Progenitor cell of endocrine pancreas (in vitro differentiated cells): ENCODE results near the gene DSCAML1. TPM values are rescaled to one million over a fixed set of nuclear protein-coding genes. Genes with fewer than 3 reads are reported as not detected.

Source experiments
- DNase-seq: peaks from one replicate; pipeline ENCODE4 v3.0.0; 2021; ENCODE audit warnings: low spot score; ENCODE audit not compliant: unreplicated experiment
- H3K27ac Mint-ChIP-seq: 2 replicates; pipeline ENCODE4 v1.8.0; 2021; ENCODE audit warnings: mild to moderate bottlenecking, moderate library complexity, mixed read lengths
- H3K27me3 Mint-ChIP-seq: 2 replicates; pipeline ENCODE4 v1.8.0; 2021; ENCODE audit warnings: mixed read lengths
- H3K36me3 Mint-ChIP-seq: 2 replicates; pipeline ENCODE4 v1.8.0; 2022; ENCODE audit warnings: mixed read lengths; ENCODE audit not compliant: insufficient read depth
- H3K4me1 Mint-ChIP-seq: 2 replicates; pipeline ENCODE4 v1.8.0; 2021; ENCODE audit warnings: low read depth, mixed read lengths
- H3K4me3 Mint-ChIP-seq: 2 replicates; pipeline ENCODE4 v1.8.0; 2021; ENCODE audit warnings: low read depth, mild to moderate bottlenecking, moderate library complexity, mixed read lengths
- H3K9me3 Mint-ChIP-seq: 2 replicates; pipeline ENCODE4 v1.8.0; 2021; ENCODE audit warnings: low read depth, mixed read lengths
- total RNA-seq: library from RNA; stranded (reverse); gene quantifications from 2 replicates; pipeline ENCODE4 v1.2.1, GENCODE V29; 2021
- TF ChIP-seq, protein P1 (sequence below): fragments of 200-600 bp; sonication (generic); IDR thresholded peaks from one replicate; pipeline ENCODE4 v1.5.0; 2021; ENCODE audit warnings: antibody characterized with exemption, mild to moderate bottlenecking; ENCODE audit not compliant: unreplicated experiment

The DSCAML1 gene
- total RNA-seq, 1 donor from 2014 or later, result 2.7 TPM

DNA sequence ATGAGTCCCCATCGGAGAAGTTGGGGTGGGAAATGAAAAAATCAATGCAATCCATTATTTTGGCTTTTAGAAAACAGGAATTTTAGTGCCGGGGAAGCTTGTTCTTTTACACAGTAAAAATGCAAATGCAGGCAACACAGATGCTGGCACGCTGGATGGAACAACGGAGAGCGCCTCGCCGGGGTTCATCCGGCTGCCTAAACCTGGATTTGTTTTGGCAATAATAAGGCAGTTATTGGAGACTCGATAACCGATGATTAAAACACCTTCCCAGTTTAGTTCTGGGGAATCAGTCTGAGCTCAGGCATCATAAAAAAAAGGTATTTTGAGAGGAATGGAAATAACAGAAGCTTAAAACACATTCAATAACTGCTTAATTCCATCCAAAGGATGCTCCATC is 2.9 kb downstream of the DSCAML1 start:
- TF ChIP-seq, protein P1, sequence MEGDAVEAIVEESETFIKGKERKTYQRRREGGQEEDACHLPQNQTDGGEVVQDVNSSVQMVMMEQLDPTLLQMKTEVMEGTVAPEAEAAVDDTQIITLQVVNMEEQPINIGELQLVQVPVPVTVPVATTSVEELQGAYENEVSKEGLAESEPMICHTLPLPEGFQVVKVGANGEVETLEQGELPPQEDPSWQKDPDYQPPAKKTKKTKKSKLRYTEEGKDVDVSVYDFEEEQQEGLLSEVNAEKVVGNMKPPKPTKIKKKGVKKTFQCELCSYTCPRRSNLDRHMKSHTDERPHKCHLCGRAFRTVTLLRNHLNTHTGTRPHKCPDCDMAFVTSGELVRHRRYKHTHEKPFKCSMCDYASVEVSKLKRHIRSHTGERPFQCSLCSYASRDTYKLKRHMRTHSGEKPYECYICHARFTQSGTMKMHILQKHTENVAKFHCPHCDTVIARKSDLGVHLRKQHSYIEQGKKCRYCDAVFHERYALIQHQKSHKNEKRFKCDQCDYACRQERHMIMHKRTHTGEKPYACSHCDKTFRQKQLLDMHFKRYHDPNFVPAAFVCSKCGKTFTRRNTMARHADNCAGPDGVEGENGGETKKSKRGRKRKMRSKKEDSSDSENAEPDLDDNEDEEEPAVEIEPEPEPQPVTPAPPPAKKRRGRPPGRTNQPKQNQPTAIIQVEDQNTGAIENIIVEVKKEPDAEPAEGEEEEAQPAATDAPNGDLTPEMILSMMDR, result no peak
- DNase-seq, result no peak
- H3K27me3 Mint-ChIP-seq, result peaks cover 82% of the 10 kb centered on the region
- H3K27ac Mint-ChIP-seq, result no peak overlapping the region
- no peaks in the 10 kb centered on the region for H3K9me3 Mint-ChIP-seq
- H3K4me1 Mint-ChIP-seq, result peaks cover 2% of the 10 kb centered on the region
- no peaks in the 10 kb centered on the region for H3K36me3 Mint-ChIP-seq
- H3K4me3 Mint-ChIP-seq, result no peak overlapping the region

DNA sequence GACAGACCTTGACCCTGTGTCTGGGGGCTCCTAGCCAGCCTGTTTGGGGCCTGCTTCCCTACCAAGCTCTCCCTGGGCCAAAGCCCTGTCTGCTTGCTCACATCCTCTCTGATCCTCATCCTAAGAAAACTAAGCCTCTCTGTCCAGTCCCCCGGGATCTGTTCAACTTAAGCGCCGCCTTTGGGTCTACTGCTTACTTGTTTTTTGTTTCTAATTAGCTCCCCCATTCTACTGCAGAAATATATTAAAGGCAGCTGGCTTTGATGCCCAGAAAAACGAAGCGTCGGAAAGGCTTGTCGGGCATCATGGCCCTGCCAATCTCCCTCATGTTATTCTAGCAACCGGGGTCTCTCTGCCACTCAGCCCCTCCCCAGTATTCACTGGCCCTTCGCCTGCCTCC is 3.4 kb downstream of the DSCAML1 start:
- H3K9me3 Mint-ChIP-seq, result no peaks in the 10 kb centered on the region
- no peak overlapping the region for H3K4me3 Mint-ChIP-seq
- DNase-seq, result no peak
- peaks cover 82% of the 10 kb centered on the region for H3K27me3 Mint-ChIP-seq
- no peaks in the 10 kb centered on the region for H3K36me3 Mint-ChIP-seq
- TF ChIP-seq, protein P1, result no peak
- H3K27ac Mint-ChIP-seq, result no peak overlapping the region
- H3K4me1 Mint-ChIP-seq, result peaks cover 2% of the 10 kb centered on the region

DNA sequence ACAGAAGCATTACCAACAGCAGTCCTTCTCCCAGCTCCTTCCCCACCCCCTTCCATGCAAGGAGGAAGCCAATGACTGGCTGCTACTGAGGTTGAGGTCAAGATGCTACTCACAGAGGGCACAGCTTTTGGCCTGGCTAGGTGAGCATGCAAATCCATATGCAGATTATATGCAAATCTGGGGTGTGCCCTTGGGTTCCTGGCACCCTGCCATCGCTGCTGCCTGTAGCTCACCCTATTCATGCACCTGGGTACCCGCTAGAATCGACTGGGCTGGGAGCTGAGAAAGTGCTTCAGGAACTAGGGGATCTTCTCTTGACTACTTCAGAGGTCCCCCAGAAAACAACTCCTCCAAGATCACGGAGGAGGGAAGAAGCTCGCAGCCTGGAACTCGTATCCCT is 4.0 kb downstream of the DSCAML1 start:
- peaks cover 78% of the 10 kb centered on the region for H3K27me3 Mint-ChIP-seq
- no peak for DNase-seq
- H3K9me3 Mint-ChIP-seq, result no peaks in the 10 kb centered on the region
- no peak overlapping the region for H3K4me3 Mint-ChIP-seq
- TF ChIP-seq, protein P1, result no peak
- H3K36me3 Mint-ChIP-seq, result no peaks in the 10 kb centered on the region
- no peak overlapping the region for H3K27ac Mint-ChIP-seq
- H3K4me1 Mint-ChIP-seq, result peaks cover 2% of the 10 kb centered on the region

DNA sequence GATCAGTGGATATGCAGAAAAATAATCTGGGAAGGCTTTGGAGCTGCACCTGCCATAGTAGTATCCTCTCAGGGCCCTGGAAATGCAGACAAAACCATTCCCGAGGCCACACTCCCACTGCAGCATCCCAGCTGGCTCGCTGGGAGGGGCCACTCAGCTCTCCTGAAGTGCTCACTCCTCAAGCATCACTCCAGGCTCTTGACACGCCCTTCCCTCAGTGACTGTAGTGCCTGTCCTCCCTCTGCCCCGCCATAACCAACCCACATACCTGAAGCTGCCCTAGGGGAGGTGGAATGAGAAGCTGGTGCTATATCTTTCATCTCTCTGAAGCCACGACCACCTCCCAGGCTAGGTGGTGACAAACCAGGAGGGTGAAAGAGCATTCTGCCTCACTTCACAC is 4.8 kb downstream of the DSCAML1 start:
- Mint-ChIP-seq H3K27me3 (peaks cover 78% of the 10 kb centered on the region), H3K36me3 (no peaks in the 10 kb centered on the region), H3K27ac (no peak overlapping the region), H3K4me3 (no peak overlapping the region), H3K9me3 (no peaks in the 10 kb centered on the region), H3K4me1 (peaks cover 2% of the 10 kb centered on the region)
- TF ChIP-seq, protein P1, result no peak
- DNase-seq, result no peak

DNA sequence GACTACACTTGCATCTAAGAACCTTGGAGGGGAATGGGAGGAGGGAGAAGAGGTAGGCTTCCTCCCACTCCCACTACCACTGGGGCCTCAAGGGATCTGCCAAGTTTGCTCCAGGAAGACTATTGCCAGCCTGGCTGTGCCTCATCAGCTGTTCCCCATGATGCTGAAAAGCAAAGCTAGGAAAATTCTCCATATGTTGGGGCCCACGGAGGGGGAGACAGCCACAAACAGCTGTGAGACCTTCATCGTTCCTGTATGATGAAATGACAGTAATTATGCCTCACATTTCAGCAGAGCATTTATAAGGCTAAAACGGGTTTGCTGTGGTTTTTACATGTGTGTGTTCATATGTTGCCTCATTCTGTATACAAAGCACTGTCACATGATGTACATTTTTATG is 6.7 kb downstream of the DSCAML1 start:
- Mint-ChIP-seq H3K27ac (no peak overlapping the region), H3K4me3 (no peak overlapping the region), H3K27me3 (peaks cover 80% of the 10 kb centered on the region), H3K4me1 (no peaks in the 10 kb centered on the region), H3K36me3 (no peaks in the 10 kb centered on the region), H3K9me3 (no peaks in the 10 kb centered on the region)
- TF ChIP-seq, protein P1, result no peak
- DNase-seq, result no peak
